ENCODE measurements around the gene HAO2. TPM values are rescaled to one million over a fixed set of nuclear protein-coding genes. Genes with fewer than 3 reads are reported as not detected.

Gene HAO2
- total RNA-seq, 1 experiment from 2014 or later: not detected

DNA sequence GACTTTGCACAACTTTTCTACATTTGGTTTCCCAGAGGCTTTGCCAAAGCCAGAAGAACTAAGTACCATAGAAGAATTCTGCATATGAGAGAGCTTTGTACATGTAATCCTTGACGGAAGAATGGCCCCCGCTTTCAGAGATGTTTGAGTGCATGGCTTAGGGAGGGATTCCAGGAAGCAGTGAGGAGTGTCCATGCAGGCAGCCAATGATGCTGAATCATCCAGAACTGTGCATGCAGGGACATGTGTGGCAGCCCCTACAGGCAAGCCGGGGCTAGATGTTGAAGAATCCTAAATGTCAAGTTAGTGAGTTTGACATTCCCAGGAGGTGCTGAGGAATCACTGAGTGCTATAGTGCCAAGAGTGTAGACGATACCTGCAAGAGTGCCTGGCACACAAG, 9.9 kb upstream of the HAO2 start:
- Mint-ChIP-seq H3K9me3 (ENCODE audit: low read depth, unreplicated experiment) (peaks cover 4% of the 10 kb centered on the region), H3K36me3 (ENCODE audit: insufficient read depth, unreplicated experiment) (no peaks in the 10 kb centered on the region), H3K27ac (ENCODE audit: unreplicated experiment) (no peak overlapping the region), H3K27me3 (ENCODE audit: unreplicated experiment) (peaks cover 6% of the 10 kb centered on the region), H3K4me3 (ENCODE audit: low read depth, unreplicated experiment) (no peak overlapping the region), H3K4me1 (ENCODE audit: low read depth, unreplicated experiment) (no peaks in the 10 kb centered on the region)
- TF ChIP-seq, protein P1, sequence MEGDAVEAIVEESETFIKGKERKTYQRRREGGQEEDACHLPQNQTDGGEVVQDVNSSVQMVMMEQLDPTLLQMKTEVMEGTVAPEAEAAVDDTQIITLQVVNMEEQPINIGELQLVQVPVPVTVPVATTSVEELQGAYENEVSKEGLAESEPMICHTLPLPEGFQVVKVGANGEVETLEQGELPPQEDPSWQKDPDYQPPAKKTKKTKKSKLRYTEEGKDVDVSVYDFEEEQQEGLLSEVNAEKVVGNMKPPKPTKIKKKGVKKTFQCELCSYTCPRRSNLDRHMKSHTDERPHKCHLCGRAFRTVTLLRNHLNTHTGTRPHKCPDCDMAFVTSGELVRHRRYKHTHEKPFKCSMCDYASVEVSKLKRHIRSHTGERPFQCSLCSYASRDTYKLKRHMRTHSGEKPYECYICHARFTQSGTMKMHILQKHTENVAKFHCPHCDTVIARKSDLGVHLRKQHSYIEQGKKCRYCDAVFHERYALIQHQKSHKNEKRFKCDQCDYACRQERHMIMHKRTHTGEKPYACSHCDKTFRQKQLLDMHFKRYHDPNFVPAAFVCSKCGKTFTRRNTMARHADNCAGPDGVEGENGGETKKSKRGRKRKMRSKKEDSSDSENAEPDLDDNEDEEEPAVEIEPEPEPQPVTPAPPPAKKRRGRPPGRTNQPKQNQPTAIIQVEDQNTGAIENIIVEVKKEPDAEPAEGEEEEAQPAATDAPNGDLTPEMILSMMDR (IDR thresholded peaks at IDR 0.05; ENCODE audit: unreplicated experiment): no peak
- CTCF ChIA-PET: no interaction called here
- BruUV-seq (replicated peaks): no TSS peak
- intact Hi-C loops (cut with micrococcal nuclease; ENCODE audit: unreplicated experiment): no loop called here
- no peak for DNase-seq

- no peak for DNase-seq
- intact Hi-C loops (cut with micrococcal nuclease; ENCODE audit: unreplicated experiment): no loop called here
- H3K27ac Mint-ChIP-seq (ENCODE audit: unreplicated experiment): no peak overlapping the region
- H3K4me1 Mint-ChIP-seq (ENCODE audit: low read depth, unreplicated experiment): no peaks in the 10 kb centered on the region
- no peak overlapping the region for H3K4me3 Mint-ChIP-seq (ENCODE audit: low read depth, unreplicated experiment)
- H3K27me3 Mint-ChIP-seq (ENCODE audit: unreplicated experiment): peaks cover 14% of the 10 kb centered on the region
- H3K36me3 Mint-ChIP-seq (ENCODE audit: insufficient read depth, unreplicated experiment): no peaks in the 10 kb centered on the region
- CTCF ChIA-PET: no interaction called here
- H3K9me3 Mint-ChIP-seq (ENCODE audit: low read depth, unreplicated experiment): peaks cover 4% of the 10 kb centered on the region
- TF ChIP-seq, protein P1 (IDR thresholded peaks at IDR 0.05; ENCODE audit: unreplicated experiment): no peak
- BruUV-seq (replicated peaks): no TSS peak
These were observed 8.9 kb upstream of the HAO2 start for GRCh38 chr1:119359730-119360129.

- no peak for DNase-seq
- Mint-ChIP-seq H3K9me3 (ENCODE audit: low read depth, unreplicated experiment) (peaks cover under 1% of the 10 kb centered on the region), H3K27ac (ENCODE audit: unreplicated experiment) (no peak overlapping the region), H3K4me3 (ENCODE audit: low read depth, unreplicated experiment) (no peak overlapping the region), H3K4me1 (ENCODE audit: low read depth, unreplicated experiment) (no peaks in the 10 kb centered on the region), H3K27me3 (ENCODE audit: unreplicated experiment) (peaks cover 14% of the 10 kb centered on the region), H3K36me3 (ENCODE audit: insufficient read depth, unreplicated experiment) (no peaks in the 10 kb centered on the region)
- BruUV-seq (replicated peaks): no TSS peak
- TF ChIP-seq, protein P1 (IDR thresholded peaks at IDR 0.05; ENCODE audit: unreplicated experiment): no peak
- CTCF ChIA-PET: no interaction called here
- intact Hi-C loops (cut with micrococcal nuclease; ENCODE audit: unreplicated experiment): no loop called here
These were observed 7.4 kb upstream of the HAO2 start for GRCh38 chr1:119361205-119361604.

DNA sequence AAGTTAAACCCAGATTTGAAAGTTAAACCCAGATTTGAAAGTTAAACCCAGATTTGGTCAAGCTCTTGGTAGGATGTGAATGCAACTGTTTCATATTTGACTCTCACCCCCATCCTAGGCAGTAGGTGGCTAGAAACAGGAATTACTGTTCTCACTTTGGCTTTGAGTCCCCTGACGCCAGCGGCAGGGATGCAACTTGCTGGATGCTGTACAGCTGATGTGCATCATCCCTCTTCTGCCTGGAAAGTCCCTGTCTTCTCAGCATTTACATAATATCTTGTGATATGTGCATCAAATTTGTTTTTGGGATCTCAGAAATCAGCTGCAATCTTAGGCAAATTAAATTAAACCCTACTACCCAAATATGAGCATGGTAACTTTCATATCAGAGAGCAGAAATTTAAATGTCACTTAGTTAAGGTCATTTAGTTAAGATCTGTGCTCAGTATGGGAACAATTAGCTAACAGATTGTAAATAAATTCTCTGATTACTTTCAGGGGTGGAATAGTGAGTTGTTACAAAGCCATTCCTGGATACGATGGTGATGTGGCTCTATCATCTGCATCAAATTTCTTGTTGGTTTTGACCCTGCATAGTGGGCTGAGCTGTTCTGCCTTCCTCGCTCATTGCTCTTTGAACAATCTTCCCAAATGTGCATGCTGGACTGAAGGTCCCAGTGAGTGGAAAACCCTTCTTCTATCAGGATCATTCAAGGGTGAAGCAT, 6.8 kb upstream of the HAO2 start:
- BruUV-seq (replicated peaks): no TSS peak
- Mint-ChIP-seq H3K27ac (ENCODE audit: unreplicated experiment) (no peak overlapping the region), H3K4me3 (ENCODE audit: low read depth, unreplicated experiment) (no peak overlapping the region), H3K27me3 (ENCODE audit: unreplicated experiment) (peaks cover 14% of the 10 kb centered on the region), H3K4me1 (ENCODE audit: low read depth, unreplicated experiment) (no peaks in the 10 kb centered on the region), H3K9me3 (ENCODE audit: low read depth, unreplicated experiment) (no peaks in the 10 kb centered on the region), H3K36me3 (ENCODE audit: insufficient read depth, unreplicated experiment) (no peaks in the 10 kb centered on the region)
- no peak for DNase-seq
- TF ChIP-seq, protein P1 (IDR thresholded peaks at IDR 0.05; ENCODE audit: unreplicated experiment): no peak
- intact Hi-C loops (cut with micrococcal nuclease; ENCODE audit: unreplicated experiment): no loop called here
- CTCF ChIA-PET: no interaction called here

Measured in Calu3 (cell line).